SH-SY5Y (cell line): ENCODE results near the gene ZBTB21.

Experiments
- GATA2 ChIP-seq: IDR thresholded peaks from 2 replicates; pipeline ENCODE4 v1.6.1; 2011; ENCODE audit warnings: mild to moderate bottlenecking, low read depth, low read length
- GATA3 ChIP-seq: IDR thresholded peaks from 2 replicates; pipeline ENCODE4 v1.6.1; 2011; ENCODE audit warnings: low read depth, mild to moderate bottlenecking, low read length, moderate library complexity

- no peak for TF ChIP-seq GATA2
- TF ChIP-seq GATA3, result no peak
Measured at GRCh38 chr21:42047821-42048613, 37.9 kb upstream of the ZBTB21 start.
